ENCODE data around the gene RBMS1.

Gene RBMS1

DNA sequence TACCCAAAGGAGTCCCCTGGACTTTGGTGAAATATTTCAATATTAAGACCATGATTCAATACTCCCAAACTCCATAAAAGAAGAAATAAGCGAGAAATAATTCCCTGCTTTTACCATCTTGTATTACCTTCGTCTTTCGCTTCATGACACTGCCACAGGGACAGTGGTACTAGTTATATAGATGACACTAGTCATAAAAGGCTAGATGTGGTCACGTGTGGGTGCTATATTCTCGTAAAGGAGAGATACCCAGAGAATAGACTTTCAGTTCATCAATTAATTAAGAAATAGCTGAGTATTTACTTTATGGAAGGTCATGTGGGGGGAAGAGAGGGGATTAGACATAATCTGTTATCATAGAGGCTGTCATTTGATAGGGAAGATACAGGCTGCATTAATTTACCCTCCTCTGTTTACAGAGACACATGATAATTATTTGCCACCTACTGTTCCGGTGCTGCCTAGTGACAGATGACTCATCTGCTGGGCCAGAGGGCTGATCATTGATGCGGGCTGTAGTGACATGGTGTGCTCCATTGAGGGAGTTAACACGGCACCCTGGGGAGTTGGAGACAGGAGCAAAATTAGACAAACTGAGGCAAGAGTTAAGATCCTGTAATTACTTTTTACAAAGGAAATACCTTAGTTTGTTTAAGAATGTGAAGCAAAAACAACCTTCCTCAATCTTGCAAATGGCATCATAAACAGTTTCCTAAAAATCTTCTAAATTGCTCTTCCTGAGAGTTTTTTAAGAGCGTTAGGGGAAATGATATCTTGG lies 215.3 kb downstream of the RBMS1 start:
- DNase-seq (ENCODE audit: low read depth in 2 of 2): no peak

DNA sequence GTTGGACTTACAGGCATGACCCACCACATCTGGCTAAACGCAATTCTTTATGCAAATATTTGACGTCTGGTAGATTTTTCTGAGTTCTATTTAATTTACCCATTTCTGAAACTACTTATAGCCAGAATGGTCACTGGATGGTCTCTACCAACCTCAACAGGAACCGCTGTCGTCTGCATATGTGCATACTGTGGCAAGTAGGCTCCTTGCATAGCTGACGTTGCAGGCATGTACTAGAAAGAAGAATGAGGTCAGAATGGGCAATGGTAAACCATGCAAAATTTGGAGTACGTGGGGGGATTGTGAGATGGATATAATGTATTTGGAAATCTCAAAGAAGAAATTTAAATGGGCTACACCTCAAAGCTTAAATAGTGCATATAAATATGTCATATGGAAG lies 216.5 kb downstream of the RBMS1 start:
- no peak for DNase-seq (ENCODE audit: low read depth in 2 of 2)

DNA sequence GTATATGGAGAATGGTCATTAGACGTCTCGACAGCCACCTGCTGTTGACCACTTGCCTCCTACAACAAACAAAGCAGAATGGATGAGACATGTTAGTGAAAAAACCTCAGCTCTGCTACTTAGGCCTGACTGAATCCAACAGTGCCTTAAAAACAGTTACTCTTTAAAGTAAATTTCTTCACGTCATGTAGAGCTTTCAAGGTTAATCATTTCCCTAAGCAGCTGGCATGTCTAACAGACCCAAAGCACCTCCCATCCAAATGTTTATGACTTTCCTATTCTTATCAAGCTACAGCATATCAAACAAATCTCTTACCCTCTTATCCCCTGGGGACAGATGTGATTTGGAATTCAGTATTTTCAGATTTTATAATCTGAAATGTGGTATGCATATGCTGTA lies 218.0 kb downstream of the RBMS1 start:
- DNase-seq (ENCODE audit: low read depth in 2 of 2): no peak

DNA sequence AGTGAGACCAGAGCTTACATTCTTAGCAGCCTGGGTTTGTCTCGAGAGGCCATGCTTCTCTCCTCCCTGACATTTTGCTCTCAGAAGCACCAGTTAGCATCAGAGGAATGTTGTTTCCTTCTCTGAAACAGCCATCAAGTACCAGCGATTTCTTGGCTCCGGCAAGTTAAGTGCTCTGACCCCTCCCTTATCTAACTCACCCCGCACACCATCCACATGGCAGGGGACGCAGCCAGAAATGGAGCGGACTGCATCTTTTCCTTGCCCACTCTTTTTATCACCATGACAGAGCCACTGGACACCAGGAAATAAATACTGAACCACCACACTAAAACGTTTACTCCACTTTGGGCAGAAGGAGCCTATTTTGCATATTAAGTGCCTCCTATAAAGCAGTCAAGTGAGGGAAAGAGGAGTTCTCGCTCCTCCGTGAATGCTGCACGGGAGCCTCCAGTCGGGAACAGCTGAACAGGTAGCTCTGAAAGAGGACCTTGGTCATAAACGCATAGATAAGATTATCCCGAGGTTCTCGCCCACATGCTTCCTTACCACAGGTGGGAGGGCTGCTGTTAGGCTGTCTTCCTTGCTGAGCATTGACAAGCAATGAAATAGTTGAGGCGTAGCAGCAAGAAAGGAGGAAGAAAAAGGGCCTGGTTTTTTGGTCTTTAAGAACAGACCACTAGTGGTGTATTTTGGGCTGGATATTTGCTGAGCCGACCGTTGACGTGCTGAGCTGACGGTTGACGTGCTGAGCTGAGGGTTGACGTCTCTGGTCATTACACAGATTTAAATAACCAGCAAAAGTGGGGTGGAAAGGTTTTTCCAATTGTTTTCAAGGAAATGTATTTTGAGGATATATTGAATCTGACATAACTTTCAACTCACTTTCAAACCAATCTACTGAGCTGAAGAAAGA lies 222.2 kb downstream of the RBMS1 start:
- DNase-seq (ENCODE audit: low read depth in 2 of 2): no peak

DNA sequence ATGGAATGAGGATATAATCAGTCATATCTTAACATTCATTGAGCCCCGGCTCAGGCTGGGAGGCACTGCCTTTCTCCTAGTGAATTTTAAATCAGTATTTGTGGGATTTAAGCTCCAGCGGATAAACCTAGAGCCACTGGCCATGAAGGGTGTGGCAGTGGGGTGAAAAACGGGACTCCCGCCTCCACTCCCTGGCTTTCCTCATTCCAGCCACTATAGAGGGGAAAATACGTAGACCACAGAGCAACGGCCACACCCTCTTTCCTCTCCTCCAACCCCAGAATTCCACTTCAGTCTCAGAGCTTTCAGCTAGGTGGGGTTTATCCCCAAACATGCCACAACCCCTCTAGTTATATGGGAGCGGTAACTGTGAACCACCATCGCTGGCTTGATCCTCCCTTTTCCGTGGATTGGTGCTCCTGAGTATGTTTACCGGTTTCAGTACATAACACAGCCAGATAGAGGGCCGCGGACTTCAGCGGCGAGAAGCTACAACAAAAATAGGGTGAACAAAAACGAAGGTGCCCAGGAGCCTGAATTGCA lies 223.0 kb downstream of the RBMS1 start:
- DNase-seq (ENCODE audit: low read depth in 2 of 2): no peak

DNA sequence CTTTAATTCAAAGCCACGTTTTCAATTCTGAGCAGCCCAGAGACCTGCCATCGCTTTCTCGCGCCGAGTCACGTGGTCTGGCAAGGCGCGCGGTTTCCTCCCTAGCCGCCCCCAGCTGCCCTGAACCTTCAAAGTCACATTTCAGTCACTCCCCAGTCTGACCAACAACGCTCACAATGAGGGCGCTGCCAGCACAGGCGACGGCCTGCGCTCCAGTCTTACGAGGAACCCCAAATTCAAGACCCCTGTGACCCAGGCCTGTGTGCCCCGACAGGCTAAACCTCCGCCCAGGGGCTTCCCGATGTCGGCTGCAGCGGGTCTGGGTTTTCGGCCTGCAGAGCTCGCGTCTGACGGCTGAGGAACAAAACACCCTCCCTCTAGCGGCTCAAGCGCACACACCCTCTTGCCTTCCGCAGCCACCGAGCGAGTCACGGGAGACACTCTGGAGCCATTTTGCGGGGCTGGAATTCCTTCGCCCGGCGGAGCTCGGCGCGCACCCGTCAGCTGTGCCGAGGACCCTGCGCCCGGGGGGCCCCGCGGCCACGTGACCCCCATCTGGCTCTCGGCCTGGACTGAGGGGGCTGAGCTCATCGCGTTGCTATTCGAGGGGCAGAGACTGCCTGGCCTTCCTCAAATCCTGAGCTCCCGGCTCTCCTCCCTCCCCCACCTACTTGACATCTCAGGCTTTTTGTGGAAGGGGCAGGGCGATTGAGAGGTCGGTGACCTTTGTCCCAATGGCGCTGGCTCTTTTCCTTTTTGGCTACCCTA lies 223.6 kb downstream of the RBMS1 start:
- peak; percentile 46 to 57 for DNase-seq (ENCODE audit: low read depth in 2 of 2)

DNA sequence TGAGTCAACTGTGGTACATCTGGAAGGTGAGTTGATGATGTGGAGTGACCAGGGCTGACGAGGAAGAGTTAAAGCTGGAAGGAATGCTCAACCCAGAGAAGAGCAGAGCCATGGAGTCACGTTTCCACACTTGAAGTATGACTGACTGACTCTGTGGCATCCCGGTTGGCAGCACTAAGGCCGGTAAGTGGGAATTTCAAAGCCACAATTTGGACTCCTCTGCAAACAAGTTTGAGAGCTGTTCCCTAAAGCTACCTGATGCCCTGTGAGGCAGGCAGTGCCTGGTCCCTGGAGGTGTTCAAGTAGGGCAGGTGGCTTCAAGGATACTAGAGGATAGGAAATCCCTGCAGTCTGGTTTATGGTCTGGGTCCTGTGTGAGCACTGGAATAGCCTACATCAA lies 224.2 kb downstream of the RBMS1 start:
- DNase-seq (ENCODE audit: low read depth in 2 of 2): no peak

DNA sequence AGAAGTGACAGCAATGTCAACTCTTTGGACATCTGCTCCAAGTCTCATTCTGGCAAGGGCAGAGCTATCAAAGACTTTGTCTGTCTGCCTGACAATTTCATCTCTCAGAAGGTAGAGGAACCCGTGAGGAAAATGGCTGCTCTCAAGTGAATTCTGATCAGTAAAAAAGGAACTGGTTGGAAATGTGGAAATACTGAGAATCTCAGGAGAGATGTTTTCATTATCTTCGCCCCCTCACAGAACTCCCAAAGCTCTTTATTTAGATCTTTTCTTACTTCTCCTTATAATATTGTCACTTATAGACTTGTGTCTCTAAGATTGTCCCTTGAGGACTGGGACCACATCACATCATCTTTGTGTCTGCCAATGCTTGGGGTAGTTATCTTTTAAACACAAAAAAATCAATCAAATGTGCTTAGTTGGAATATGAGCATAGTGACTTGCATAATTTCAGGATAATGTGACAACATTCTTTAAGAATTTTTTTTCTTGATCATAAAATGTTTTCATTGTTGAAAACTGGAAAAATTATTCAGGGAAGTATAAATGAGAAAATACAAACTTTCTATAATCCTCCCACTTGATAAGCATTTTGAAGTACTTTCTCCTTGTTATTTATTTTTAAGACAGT lies 225.3 kb downstream of the RBMS1 start:
- no peak for DNase-seq (ENCODE audit: low read depth in 2 of 2)

DNA sequence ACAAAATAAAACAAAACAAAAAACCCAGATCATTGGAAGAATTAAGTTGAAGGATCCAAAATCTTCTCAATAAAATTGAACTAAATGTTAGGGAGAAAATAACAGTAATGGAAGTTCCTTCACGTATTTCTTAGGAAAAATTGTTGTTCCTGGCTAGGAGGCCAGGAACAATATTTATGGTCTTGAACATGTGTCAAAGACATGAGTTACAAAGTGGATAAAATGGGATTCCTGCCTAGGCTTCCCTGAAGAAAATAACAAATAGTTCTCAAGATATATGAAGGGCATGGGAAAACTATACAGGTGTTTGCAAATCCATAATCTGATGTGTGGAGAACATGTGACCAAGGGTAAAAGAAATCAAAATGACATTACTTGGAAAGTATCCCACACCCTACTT lies 225.9 kb downstream of the RBMS1 start:
- DNase-seq (ENCODE audit: low read depth in 2 of 2): no peak

DNA sequence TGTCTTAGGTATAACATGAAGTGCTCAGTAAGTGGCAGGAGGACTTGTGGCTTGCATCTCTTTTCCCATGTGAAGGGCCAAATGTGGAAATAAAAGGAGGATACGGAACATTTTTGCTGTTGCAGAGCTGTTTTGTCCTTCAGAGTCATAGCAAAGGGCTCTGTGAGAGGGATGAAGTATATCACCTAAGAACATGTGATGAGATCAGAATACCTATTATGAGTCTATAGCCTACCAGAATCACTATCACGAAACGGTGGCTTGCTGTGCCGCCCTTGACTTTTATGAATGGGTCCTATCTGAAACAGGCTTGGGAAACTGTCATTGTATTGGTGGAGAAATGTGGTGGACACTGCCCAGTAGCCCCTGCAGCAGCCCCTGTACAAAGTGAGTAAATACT lies 226.6 kb downstream of the RBMS1 start:
- no peak for DNase-seq (ENCODE audit: low read depth in 2 of 2)

DNA sequence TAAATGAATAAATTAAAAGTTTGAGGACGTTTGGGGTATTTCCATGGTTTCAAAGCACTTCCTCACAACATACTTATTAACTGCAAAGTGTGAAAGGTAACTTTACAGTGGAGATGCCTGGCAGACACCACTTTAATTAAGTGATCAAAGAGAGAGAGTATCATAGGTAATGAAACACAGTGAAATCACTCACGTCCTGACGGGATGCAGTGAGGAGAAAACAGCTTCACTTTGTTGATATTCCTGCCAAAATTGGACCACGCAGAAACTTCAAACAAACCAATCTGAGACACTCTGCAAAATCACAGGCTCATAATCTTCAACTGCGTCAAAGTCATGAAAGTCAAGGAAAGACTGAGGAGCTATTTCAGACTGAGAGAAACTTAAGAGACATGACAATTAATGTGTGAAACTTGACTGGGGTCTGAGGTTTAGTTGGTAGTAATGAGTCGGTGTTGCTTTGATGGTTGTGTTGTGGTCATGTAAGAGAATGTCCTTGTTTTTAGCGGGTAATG lies 227.5 kb downstream of the RBMS1 start:
- DNase-seq (ENCODE audit: low read depth in 2 of 2): no peak

DNA sequence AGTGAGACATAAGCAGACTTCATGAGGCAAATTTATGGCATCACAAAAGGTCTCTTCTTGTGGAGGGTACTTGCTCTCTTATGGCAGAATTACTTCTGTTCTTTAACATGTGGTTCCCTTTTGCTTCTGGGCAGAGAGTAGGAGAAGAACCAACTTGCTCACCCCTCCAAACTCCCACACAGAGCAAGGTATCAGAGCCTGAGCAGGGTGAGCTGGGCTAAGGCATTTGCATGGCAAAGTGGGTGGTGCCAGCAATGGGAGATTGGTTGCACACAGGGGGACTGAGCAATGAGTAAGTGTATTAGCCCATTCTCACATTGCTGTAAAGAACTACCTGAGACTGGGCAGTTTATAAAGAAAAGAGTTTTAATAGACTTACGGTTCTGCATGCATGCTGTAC lies 229.3 kb downstream of the RBMS1 start:
- DNase-seq (ENCODE audit: low read depth in 2 of 2): no peak

DNA sequence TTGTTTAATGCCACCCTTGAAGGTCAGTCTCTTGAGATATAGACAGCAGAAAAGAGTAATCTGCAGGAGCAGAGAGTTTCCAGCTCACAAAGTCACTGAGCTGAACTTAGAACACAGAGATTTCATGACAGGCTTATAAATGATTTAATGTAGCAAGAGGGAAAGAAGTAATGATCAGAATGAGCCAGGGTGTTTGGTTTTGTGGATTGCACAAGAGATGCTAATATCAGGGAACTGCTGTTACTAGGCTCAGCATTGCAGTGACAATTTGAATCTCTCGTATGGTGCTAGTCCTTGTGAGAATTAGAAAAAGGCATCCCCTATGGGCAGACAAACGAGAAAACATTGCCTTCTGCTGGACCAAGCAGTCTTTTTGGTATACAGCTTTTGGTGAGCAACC lies 231.9 kb downstream of the RBMS1 start:
- DNase-seq (ENCODE audit: low read depth in 2 of 2): no peak

DNA sequence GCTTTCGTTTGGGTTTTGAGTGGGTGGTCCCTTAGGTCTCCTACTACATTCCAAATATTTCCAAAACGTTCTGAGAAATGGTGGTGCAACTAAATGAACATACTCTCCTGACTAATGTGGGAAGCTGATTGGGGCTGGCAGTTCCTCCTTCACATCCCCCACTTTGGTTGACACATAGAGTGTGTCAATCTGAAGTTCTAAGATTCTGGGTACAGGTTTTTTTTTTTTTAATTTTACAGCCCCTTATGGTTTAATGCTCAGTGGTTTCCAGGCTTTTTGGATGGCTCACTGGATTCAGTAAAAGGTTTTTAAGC lies 235.2 kb downstream of the RBMS1 start:
- DNase-seq (ENCODE audit: low read depth in 2 of 2): no peak

DNA sequence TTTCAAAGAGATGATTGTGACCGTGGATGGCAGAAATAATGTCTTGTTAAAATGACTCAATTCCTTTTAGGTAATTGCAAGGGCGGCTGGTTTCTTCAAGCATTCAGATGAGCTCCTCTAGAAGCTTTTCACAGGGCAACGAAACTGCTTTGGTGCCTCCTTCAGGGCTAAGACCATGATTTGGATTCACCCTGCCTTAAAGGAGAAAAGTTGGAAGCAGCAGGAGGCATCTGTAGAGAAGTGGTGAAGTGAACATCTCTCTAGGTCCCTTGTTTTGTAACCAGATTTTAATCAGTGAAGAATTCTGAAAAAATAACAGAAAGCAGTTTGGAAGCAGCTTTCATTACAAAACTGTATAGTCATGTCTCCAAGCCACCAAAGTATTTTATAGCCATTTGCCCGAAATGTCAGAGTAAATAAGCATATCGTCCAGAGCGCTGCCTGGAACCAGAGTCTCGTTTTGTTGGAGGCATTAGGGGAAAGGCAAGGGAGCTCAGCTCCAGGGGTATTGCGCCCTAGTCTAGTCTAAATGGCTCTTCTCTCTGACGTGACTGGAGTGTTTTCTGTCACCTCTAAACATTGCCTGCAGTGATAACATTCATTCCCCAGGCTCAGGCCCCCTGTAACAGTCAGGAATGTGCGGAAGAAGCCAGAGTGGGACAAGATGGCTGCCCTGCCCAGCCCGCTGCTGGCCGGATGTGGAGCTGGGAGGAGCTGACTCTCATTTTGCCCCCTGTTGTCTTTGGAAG lies 235.7 kb downstream of the RBMS1 start:
- no peak for DNase-seq (ENCODE audit: low read depth in 2 of 2)

DNA sequence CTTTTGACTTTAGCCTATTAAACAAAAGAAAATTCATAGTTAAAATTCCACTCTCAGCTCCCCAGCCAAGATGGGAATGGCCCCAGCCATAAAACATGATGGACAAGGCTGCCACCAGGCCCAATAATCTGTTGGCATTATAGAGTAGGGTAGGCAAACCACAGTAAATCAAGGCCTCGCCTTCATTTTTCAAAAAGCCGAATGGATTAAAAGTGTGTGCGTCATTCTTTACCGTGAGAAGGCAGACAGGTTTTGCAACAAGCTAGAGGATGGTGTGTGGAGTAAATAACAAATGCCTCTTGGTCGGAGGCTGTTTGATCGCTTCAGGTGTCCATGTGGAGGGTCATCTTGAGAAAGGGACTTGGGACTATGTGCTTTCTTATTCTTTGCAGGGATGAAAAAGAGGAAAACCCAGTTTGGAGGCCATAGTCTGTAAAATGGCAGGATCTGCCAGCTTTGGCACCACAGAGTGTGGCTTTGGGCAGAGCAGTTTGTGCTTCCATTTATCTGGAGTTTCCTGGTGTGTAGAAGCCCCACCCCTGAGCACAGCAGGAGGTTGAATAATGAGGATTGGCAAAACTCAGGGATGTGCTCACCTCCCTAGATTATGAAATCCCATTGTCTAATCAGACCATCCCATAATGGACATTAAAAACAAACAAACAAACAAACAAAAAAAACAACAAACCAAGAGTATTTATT lies 236.4 kb downstream of the RBMS1 start:
- DNase-seq (ENCODE audit: low read depth in 2 of 2): no peak

DNA sequence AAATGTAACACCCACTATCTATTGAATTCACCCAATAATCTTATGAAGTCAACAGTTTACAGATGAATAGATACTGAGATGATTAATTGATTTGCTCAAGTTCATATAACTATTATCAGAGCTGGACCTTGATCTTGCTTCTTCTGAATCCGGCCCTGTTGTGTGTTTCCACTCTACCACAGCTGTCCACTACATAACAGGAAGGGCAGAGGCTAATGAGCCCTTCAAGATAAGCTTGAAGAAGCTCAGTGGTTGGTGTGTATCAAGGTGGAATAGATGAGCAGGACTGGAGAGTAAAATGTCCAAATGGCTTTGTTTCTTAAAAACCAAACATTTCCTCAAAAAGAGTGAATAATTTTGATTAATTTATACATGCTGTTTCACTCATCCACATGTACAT lies 237.1 kb downstream of the RBMS1 start:
- no peak for DNase-seq (ENCODE audit: low read depth in 2 of 2)

DNA sequence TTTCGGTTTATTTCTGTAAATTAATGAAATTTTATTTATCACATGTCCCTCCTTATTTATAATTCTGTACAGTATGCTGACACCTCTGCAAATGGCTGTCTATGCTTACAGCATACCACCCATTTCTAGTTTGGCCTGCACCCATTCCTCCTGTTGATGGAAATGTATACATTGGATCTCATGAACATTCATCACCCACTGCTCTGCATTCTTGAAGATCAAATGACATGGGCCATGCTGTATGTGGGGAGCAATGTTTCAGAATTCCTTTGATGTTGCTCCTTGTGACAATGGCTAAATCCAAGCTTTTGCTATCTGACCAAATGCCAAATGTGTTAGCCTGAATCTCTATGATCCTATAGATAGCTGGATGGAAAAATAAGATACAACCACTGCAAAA lies 238.2 kb downstream of the RBMS1 start:
- DNase-seq (ENCODE audit: low read depth in 2 of 2): no peak

DNA sequence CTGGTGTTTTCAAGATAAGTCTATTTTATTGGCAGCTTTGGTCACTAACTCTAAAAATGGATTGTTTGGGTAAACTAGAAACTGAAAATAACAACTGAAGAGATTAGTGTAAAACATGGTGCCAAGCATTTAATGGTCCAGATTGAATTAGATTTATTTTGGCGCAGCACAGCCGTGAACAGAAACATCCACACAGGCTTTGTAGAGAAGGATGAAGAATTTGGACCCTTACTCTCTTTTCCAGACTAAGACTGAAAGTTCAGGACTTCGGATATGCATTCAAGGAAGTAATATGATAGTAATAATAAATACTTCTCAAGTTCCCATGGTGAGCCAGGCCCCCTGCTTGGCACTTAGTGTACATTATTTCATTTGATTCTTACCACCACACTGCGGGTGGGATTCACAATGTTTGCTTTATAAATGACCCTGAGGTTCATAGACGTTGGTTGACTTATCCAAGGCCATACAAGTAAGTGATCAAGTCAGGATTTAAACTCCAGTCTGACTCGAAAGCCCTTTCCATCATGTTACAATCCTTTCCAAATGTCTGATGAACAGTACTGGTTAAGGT lies 239.3 kb downstream of the RBMS1 start:
- no peak for DNase-seq (ENCODE audit: low read depth in 2 of 2)
